ENCODE results near the gene SMURF2.

GRCh38 chr17:64506201-64506575, 155.9 kb downstream of the SMURF2 start, which contains the start of gene DDX5:
- no peak for TF ChIP-seq CTCF (IDR thresholded peaks at IDR 0.05)
- peak in 2 of 4 donors; percentile 88 to 97 for TF ChIP-seq POLR2A (IDR thresholded peaks at IDR 0.05)
- no peak for TF ChIP-seq EP300 (IDR thresholded peaks at IDR 0.05)
